GM19372 (cell line): ENCODE results near the gene CPNE7.
"Not testable (repeated sequence)": the region's sequence is repeated elsewhere in the genome, so short reads cannot be mapped to it uniquely, and the experiment has no call there.

Experiments used
- ATAC-seq: cut with Tn5 transposase; IDR thresholded peaks from one replicate; pipeline ENCODE4 v1.9.1; 2021; ENCODE audit warnings: mild to moderate bottlenecking, low read depth, moderate library complexity; ENCODE audit not compliant: unreplicated experiment

The CPNE7 gene

DNA sequence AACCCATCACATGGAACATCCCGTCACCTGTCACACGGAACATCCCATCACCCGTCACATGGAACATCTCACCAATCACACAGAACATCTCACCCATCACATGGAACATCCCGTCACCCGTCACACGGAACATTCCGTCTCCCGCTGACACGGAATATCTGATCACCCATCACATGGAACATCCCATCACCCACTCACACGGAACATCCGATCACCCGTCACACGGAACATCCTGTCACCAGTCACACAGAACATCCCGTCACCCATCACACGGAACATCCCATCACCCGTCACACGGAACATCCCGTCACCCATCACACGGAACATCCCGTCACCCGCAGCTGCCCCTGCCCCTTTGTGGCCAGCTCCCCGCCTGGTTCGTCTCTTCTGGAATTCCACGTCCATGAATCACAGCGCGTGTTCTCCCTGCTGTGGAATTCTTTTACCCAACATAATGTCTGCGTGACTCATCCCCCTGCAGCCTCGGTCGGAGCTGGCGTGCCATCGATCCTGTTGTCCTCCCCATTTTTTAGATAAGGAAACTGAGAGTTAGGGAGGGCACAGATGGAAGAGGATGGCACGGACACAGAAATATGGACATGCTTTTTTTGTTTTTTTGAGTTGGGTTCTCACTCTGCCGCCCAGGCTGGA is 5.6 kb downstream of the CPNE7 start:
- no peak for ATAC-seq

DNA sequence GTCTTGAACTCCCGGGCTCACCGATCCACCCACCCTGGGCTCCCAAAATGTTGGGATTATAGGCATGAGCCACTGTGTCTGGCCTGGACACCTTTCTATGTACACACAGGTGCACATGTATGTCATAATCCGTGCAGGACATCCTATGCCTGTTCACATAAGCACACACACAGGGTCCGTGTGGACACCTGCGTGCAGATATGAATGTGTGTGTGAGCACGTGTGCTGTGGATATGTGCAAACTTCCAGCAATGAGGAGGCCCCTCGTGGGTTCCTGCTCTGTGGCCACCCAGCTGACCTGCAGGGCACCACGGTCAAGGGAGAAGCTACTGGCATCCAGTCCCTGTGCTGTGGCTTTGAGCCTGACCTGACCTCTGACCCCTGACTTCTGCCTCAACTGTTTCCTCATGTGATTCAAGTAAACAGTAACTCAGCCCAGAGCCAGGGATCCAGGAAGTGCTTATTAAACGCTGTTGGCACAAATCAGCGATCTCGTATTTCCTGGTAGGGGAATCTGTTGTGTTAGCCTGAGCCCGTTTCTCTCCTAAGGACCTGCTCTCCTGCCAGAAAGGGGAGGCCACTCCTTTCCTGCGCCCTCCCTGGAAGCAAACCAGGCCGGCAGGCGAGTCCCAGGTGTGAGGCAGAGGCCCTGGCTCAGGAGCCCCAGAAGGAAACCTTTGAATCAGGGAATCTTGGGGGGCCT is 6.5 kb downstream of the CPNE7 start:
- no peak for ATAC-seq

DNA sequence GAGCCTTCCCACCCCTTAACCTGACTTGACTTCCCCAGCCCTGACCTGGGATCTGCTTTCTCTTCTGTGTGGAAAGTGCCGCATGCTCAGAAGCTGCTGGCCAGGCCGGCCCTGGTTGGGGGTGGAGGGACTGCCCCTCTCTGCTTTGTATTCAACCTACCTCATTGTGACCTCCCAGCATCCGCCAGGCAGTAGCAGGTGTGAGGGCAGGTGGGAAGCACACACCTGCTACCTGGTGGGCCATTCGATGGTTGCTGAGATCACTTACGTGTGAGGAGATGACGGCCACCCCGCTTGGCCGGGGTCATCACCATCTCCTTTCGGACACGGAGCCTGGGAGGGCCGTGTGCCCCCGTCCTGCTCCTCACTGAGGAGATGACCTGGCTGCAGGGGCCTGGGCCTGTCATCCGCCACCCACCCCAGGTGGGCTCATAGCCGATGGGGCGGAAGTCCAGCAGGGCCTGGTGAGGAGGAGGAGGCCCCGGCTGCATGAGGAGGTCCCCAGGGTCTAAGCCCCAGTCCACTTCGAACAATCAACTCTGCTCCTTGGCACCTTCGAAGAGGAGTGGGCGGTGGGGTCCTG is 7.1 kb downstream of the CPNE7 start:
- no peak for ATAC-seq

DNA sequence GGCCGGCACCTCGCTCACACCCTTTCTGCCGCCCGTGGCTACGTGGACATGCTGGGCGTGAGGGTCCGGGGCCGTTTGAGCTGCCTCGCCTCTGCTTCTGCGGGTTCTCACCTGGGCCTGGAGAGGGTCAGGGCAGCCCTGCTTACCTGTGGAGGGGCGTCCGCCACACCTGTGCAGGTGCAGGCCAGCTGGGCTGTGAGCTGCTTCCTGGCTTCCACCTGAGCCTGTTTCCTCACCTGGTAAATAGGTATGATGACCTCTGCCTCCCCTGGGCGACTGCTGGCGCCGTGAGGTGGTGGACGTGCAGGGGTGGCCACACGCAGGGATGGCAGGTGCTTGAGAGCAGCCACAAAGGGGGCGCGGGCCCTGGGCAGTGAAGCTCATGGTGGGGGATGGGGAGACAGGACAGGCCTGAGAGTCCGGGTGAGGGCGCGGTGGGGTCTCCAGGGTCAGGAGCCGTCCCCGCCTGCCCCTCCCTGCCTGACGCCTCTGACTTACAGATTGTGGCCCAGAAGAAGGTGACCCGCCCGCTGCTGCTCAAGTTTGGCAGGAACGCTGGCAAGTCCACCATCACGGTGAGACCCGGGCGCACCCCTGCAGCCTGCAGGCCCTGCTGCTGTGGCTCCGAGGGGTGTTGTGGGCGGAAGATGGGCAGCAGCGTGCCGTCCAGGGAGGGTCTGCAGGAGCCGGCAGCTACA is 7.8 kb downstream of the CPNE7 start:
- no peak for ATAC-seq

DNA sequence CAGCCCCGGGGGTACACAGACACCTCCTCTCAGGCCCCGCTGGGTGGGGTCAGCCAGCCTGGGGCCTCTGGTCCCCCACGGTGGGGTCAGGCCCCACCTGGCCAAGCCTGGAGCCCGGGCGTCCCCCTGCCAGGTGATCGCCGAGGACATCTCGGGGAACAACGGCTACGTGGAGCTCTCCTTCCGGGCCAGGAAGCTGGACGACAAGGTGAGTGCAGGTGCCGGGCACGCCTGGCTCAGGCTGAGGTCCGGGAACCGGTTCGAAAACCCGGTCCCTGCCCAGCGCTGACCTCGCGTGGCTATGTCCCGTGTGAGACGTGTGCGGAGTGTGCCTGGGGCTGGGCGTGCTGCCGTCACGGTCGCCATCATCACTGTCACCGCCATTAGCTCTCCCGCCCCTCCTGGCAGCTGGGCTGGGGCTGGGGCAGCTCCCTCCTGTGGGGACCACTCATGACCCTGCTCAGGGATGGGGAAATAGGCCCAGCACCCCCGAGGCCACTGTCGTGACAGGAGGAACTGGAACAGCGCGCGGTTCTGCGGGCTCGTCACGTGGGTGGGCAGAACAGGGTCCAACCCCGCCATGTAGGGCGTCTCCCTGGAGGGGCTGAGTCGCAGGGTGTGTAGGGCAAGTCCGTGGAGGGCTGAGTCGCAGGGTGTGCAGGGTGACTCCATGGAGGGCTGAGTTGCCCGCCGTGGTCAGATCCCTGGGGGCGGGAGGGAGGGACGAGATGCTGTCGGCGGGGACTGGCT is 8.5 kb downstream of the CPNE7 start:
- no peak for ATAC-seq

DNA sequence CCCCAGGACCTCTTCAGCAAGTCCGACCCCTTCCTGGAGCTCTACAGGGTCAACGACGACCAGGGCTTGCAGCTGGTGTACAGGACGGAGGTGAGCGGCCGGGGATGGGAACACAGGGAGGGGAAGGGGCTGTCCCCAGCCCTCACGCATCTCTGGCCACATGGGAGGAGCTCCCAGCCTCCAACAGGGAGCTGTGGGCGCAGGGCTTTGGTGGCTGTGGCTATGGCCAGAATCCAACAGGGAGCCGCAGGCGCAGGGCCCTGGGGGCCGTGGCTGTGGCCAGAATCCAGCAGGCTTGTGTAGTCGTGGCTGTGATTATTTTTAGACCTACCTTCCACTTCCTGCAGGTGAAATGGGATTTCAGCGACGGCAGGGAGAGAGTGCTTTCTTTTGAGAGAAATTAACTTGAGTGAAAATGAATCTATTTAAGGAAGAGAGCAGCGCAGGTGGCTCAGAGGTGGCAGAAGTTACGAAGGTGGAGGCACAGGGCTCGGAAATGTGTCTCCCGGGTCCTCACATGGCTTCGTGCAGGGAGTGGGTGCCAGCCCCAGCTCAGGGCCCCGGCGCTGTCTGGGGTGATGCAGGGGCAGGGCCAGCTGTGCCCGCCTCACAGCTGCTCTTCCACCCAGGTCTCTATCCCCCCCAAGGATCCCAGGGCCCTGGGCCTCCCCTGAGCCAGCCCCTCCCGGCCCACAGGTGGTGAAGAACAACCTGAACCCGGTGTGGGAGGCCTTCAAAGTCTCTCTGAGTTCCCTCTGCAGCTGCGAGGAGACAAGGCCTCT is 9.4 kb downstream of the CPNE7 start:
- ATAC-seq, result no peak

DNA sequence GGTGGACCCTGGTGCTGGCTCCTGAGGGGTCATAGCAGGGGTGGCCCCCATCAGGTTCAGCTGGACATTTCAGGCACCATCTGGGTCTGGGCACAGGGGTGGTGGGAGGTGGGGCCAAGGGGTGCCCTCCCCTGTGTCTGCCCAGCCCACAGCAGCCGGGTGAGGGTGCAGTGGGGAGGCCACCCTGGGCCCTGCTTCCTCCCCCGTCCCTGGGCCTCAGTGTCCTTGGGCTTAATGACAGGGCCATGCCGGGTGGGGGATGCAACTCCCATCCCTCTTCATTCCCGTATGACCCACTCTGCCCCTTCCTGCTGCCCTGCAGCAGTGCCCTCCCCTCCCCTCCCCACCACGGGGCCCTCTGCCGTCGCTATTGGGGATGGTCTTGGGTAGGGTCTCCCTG is 10.7 kb downstream of the CPNE7 start:
- no peak for ATAC-seq

DNA sequence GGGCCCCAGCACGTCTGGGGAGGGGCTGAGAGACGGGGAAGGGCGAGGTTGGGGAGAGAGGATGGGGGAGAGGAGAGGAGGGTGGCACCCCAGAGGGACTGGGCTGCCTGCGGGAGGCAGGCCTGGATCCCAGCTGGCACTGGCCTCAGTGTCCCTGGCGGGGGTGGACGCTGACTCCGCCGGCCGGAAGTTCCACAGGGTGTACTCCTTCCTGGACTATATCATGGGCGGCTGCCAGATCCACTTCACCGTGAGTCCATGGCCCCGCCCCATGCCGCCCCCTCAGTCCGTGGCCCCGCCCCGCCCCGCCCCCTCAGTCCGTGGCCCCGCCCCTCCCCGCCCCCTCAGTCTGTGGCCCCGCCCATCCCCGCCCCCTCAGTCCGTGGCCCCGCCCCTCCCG is 11.3 kb downstream of the CPNE7 start:
- ATAC-seq, result no peak

DNA sequence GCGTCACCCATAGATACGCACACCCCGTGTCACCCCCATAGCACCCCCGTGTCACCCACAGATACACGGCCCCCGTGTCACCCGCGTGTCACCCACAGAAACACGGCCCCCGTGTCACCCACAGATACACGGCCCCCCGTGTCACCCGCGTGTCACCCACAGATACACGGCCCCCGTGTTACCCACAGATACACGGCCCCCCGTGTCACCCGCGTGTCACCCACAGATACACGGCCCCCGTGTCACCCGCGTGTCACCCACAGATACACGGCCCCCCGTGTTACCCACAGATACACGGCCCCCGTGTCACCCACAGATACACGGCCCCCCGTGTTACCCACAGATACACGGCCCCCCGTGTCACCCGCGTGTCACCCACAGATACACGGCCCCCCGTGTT is 12.1 kb downstream of the CPNE7 start:
- not testable (repeated sequence) for ATAC-seq

DNA sequence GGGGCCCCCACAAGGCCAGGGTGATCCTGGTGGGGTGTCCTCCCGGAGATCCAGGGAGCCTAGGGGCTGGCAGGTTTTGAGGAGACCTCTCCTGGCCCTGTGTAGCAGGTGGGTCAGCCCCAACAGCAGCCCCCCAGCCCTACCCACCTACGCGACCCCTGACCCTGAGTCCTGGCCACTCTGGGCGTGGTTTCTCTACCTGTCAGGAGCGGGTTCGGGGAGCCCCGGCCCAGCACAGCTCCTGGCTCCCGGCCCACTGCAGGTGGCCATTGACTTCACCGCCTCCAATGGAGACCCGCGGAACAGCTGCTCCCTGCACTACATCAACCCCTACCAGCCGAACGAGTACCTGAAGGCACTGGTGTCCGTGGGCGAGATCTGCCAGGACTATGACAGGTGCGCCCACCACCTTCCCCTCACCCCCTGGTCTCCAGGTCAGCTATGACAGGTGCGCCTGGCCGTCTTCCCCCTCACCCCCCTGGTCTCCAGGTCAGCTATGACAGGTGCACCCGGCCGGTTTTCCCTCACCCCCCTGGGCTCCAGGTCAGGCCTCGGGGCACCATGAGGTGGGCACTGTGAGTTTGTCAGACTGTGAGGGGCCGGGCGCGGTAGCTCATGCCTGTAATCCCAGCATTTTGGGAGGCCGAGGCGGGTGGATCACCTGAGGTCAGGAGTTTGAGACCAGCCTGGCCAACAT is 13.0 kb downstream of the CPNE7 start:
- no peak for ATAC-seq

DNA sequence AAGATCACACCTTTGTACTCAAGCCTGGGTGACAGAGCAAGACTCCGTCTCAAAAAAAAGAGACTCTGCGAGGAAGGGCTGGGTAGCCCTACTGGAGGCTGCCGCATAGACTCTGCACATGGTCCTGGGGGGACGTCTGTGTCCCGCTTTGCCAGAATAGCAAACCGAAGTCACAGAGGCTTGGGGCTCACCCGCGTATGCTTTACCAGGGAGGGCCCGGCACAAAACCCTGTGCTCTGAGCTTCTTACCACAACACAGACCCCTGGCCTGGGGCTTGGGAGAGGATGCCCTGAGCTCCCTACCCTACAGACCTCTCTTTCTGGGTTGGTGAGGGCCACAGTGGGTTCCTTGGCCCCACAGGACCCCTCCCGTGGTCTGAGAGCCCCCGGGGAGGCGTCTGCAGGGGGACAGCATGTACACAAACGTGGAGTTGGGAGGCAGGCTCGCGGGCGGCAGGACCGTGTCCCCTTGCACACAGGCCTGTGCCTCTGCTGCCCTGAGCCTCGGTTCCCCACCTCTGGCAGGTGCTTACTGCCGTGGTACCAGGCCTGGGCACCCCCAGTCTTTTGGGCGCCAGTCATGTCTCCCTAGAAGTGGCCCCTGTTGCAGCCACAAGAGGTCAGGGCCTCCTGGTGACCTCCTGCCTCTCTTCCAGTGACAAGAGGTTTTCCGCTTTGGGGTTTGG is 13.8 kb downstream of the CPNE7 start:
- ATAC-seq, result no peak

DNA sequence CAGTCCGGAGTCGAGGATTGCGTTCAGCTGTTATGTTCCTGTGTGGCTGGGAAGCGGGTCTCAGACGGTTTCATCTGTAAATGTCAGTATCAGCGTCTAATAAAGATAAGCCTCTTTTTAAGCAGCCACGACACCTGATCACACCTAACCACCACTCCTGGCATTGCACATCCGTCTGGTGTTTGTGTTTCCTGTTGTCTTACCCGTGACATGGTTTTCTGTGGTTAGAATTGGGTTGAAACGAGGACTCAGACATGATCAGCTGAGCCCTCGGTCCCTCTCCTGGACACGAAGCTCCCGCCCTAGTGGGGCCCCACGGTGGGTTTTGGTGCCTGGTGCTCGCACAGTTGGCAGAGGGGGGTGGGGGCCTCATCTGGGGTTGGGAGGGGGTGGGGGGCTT is 18.3 kb downstream of the CPNE7 start:
- ATAC-seq, result no peak

DNA sequence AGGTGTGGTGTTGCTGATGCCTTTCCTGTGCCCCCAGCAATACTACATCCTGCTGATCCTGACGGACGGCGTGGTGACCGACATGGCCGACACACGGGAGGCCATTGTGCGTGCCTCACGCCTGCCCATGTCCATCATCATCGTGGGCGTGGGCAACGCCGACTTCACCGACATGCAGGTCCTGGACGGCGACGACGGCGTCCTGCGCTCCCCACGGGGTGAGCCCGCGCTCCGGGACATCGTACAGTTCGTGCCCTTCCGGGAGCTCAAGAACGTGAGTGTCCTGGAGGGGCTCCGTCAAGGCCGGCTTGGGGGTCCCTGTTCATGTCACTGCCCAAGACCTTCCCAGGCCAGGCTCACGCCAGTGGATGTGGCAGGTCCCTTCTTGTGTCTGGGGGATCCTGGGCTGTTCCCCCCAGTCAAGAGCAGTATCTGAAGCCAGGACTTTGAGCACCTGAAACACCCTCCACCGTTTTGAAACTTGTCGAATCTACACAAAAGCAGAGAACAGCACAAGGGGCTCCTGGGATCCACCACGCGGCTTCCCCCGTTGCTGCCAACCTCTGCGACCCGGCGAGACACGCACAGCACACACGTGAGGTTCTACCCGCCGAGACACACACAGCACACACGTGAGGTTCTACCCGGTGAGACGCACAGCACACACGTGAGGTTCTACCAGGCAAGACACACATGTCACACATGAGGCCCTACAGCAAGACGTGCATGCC is 19.9 kb downstream of the CPNE7 start:
- no peak for ATAC-seq

DNA sequence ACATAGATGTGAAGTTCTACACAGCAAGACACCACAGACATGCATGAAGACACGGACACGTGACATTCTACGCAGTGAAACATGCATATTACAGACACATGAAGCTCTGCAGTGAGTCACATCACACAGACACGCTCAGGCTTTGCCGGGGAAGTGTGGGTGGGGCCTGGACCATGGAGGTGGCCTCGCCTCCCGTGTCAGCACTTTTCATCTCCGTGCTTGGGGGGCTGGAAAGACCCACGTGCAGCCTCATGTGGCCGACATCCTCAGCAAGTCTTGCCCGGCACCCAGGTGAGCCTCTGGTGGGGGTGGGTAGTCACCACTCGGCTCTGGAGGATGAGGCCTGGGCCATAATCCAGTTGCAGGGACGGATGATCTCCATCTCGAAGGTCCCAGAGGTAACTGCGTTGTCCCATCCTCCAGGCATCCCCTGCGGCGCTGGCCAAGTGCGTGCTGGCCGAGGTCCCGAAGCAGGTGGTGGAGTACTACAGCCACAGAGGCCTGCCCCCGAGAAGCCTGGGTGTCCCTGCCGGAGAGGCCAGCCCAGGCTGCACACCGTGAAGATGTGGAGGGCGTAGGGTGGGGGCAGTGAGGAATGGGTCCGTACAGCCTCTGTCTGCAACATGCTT is 20.6 kb downstream of the CPNE7 start:
- ATAC-seq, result no peak

DNA sequence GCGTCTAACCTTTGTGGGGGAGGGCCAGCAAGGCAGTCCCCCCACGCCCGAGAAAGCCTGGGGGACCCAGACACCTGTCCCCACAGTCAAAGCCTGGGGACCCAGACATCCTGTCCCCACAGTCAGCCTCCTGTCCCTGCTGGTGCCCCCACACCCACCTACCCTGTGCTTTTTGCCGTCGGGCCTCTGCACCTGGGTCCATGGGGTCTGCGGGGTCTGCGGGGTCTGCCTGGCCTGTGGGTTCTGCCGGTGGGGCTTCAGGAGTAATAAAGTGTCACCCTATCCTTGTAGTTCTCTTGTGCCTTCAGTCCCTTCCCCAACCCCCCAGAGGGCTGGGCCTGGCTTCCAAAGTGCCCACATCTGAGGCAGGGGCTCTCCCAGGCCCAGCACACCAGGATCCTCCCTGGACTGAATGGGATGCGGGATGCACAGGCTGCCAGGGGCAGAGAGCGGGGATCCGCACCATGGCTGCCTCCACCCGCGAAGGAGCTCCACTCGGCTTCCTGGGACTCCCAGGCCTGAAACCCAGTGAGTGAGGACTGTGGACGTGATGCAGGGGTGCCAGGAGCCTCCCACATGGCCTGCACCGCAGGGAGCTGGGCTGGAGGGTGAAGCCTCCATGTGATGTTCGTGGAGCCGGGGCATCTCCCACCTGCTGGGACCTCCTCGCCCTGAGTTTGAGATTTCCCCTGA is 21.5 kb downstream of the CPNE7 start:
- ATAC-seq, result no peak

DNA sequence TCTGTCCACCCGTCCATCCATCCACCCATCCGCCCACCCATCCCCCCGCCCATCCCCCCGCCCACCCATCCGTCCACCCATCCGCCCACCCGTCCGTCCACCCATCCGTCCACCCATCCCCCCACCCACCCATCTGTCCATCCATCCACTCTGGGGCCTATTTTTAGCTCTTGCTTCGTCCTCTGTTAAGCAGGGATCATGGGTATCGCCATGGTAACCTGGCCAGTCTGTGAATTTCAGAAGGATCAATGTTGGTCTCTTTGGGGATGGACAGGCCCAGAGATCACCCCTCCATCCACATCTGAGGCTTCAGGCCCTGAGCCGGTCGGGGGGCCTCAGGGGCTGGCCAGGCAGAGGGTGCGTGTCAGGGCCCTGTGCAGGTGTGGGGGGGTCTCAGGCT is 22.6 kb downstream of the CPNE7 start:
- ATAC-seq, result no peak

DNA sequence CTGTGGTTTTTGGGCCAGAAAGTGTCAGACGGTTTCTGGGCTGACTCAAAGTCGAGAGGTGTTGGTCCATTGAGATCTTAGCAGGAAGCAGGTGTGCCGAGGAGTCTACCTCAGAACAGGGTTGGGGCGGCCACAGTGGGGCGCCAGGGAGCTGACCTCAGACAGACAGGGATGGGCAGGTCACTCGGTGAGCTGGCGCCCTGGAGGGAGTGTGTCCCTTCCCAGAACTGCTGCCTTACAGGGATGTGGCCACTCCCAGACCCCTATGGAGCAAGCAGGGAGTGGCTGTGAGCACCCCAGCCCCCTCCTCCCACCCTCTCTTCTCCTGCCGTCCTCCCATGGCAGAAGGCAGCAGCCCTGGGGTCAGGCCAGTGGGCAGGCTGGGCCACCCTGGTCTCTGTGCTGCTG is 23.9 kb downstream of the CPNE7 start:
- no peak for ATAC-seq
